A673 (cell line): ENCODE results near the gene NTNG2.

Experiments
- EZH2 ChIP-seq: fragments of 200-600 bp; sonication (generic); IDR thresholded peaks from 2 replicates; pipeline ENCODE4 v1.6.1; 2017; ENCODE audit warnings: borderline replicate concordance, low read depth, mild to moderate bottlenecking, mixed read lengths, antibody characterized with exemption, low read length; ENCODE audit not compliant: poor library complexity, severe bottlenecking
- TF ChIP-seq, protein P1 (sequence below): fragments of 300-800, 200-600 bp; sonication (generic); conservative IDR thresholded peaks from 2 replicates; pipeline ENCODE4 v1.5.1; 2017; ENCODE audit warnings: low read depth, mild to moderate bottlenecking, antibody characterized with exemption, low read length, moderate library complexity, mixed read lengths

- TF ChIP-seq, protein P1, sequence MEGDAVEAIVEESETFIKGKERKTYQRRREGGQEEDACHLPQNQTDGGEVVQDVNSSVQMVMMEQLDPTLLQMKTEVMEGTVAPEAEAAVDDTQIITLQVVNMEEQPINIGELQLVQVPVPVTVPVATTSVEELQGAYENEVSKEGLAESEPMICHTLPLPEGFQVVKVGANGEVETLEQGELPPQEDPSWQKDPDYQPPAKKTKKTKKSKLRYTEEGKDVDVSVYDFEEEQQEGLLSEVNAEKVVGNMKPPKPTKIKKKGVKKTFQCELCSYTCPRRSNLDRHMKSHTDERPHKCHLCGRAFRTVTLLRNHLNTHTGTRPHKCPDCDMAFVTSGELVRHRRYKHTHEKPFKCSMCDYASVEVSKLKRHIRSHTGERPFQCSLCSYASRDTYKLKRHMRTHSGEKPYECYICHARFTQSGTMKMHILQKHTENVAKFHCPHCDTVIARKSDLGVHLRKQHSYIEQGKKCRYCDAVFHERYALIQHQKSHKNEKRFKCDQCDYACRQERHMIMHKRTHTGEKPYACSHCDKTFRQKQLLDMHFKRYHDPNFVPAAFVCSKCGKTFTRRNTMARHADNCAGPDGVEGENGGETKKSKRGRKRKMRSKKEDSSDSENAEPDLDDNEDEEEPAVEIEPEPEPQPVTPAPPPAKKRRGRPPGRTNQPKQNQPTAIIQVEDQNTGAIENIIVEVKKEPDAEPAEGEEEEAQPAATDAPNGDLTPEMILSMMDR: no peak
- no peak for TF ChIP-seq EZH2
Observed at GRCh38 chr9:132239999-132240840, 78.4 kb downstream of the NTNG2 start.
